Activated CD4-positive, alpha-beta T cell treated with anti-CD3 and anti-CD28 coated beads, Interleukin-2, amount 10 ng/mL, durations not matched to agents 24 days and 14 days (primary cell): ENCODE measurements around the gene DNALI1. TPM values are rescaled to one million over a fixed set of nuclear protein-coding genes. Genes with fewer than 3 reads are reported as not detected.
A peak's percentile ranks its signal among the peaks of the same experiment; 100 is the strongest.
"Not testable (repeated sequence)": the region's sequence is repeated elsewhere in the genome, so short reads cannot be mapped to it uniquely, and the experiment has no call there.

Experiments used
- DNase-seq: peaks from one replicate; pipeline ENCODE4 v3.0.0; 2022
- H3K27ac Mint-ChIP-seq: one replicate; pipeline ENCODE4 v1.8.0; 2022; ENCODE audit warnings: mild to moderate bottlenecking, mixed read lengths
- H3K27me3 Mint-ChIP-seq: one replicate; pipeline ENCODE4 v1.8.0; 2022; ENCODE audit warnings: mixed read lengths
- H3K36me3 Mint-ChIP-seq: one replicate; pipeline ENCODE4 v1.8.0; 2022; ENCODE audit warnings: low read depth, mild to moderate bottlenecking, mixed read lengths
- H3K4me1 Mint-ChIP-seq: one replicate; pipeline ENCODE4 v1.8.0; 2021; ENCODE audit warnings: mixed read lengths
- H3K4me3 Mint-ChIP-seq: one replicate; pipeline ENCODE4 v1.8.0; 2022; ENCODE audit warnings: mild to moderate bottlenecking, moderate library complexity, mixed read lengths
- H3K9me3 Mint-ChIP-seq: one replicate; pipeline ENCODE4 v1.8.0; 2021; ENCODE audit warnings: mixed read lengths
- intact Hi-C: fragments of 100-400 bp; cut with micrococcal nuclease; formaldehyde crosslinking; loops from one replicate; pipeline ENCODE4 v1.15.1; 2023
- total RNA-seq: library from RNA; stranded (reverse); gene quantifications from 2 replicates; pipeline ENCODE4 v1.2.3, GENCODE V29; 2022

DNALI1 gene
- total RNA-seq = not detected in 2 replicates

DNA sequence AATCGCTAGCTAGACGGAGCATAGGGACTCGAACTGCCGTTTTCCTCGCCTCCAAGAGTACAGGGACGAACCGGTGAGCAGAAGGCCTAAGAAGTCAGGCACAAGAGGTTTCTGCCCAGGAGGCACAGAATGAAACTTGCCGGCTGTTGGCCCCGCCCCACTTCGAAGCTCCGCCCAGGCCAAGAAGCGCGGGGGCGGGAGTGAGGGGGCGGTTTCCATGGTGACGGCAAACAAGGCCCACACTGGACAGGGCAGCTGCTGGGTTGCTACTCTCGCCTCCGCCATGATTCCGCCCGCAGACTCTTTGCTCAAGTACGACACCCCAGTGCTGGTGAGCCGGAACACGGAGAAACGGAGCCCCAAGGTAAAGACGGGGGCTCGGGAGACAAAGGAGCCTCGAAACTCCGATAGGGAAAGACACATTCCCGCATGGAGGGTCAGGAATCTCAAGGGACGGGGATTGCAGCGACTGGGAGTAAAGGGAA, at the start of gene DNALI1:
Gene DNALI1, plus strand, starts transcription at position 229 of the 485 bp plus-strand sequence. Its CDS starts 55 bp downstream, at position 284.
- H3K27me3 Mint-ChIP-seq = no peaks in the 10 kb centered on the region
- peak; percentile 81 for DNase-seq
- H3K27ac Mint-ChIP-seq = peak within 1 kb of the TSS; percentile 26
- peaks cover 34% of the 10 kb centered on the region for H3K4me1 Mint-ChIP-seq
- H3K36me3 Mint-ChIP-seq = peaks cover 18% of the 10 kb centered on the region
- peaks cover 4% of the 10 kb centered on the region for H3K9me3 Mint-ChIP-seq
- no peak within 1 kb of the TSS for H3K4me3 Mint-ChIP-seq
- intact Hi-C loops = no loop called here

DNA sequence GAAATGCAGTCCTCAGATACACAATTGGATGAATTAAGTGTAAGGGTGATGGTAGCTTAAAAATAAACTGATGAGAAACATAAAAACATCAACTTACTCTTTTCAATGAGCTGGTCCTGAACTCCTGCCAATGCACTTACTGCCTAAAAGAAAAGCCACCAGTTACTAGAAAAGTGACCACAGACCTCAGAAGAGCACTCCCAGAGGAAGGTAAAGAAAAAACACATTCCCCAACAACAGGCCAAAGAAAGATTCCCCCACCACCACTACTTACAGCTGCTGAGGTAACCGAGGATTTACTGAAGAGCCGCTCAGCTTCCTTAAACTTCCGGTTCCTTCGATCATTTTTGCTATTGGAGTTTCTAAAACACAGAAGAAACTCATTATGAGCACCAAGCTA, 47.6 kb upstream of the DNALI1 start:
- Mint-ChIP-seq H3K9me3 (no peaks in the 10 kb centered on the region), H3K27me3 (no peaks in the 10 kb centered on the region), H3K4me3 (no peak overlapping the region), H3K4me1 (peaks cover 32% of the 10 kb centered on the region), H3K36me3 (peaks cover 56% of the 10 kb centered on the region), H3K27ac (peak overlapping the region; percentile 26)
- DNase-seq = no peak
- intact Hi-C loops = no loop called here

DNA sequence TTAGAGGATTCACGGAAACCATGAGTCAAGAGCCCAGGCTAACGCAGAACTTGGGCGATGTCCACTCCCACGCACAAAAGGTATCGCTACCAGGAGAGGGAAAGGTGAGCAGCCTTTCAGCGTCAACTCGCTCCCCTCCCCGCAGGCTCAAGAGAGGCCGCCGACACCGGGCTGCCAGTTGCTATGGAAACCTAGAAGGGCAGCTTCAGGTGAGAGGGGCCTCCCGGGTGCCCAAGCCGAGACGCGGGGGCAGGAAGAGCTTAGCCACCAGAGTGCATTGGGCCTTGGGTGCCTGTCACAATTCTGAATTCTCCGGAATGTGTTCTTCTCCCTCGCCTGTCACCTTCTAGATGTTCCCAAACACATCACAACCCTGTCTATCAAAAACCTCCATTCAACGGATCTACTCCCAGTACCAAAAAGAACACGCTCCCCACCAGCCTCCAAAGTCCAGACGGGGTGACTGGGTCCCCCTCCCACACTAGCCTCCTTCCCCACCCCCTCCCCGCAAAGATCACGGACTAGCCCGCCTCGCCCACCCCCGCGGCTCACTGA, 42.9 kb upstream of the DNALI1 start:
- Mint-ChIP-seq H3K36me3 (peaks cover 34% of the 10 kb centered on the region), H3K4me3 (peak overlapping the region; percentile 98), H3K9me3 (no peaks in the 10 kb centered on the region), H3K4me1 (peaks cover 38% of the 10 kb centered on the region), H3K27me3 (no peaks in the 10 kb centered on the region), H3K27ac (peak overlapping the region; percentile 96)
- DNase-seq = peak; percentile 85
- intact Hi-C loops = loop anchor here (1.0 to 2.0 kb wide), 3 partner anchors 35 to 176 kb away; partner anchors contain the start of gene SNIP1

- Mint-ChIP-seq H3K4me1 (peaks cover 39% of the 10 kb centered on the region), H3K4me3 (peak within 1 kb of the TSS; percentile 98), H3K9me3 (no peaks in the 10 kb centered on the region), H3K27ac (peak within 1 kb of the TSS; percentile 97), H3K27me3 (no peaks in the 10 kb centered on the region), H3K36me3 (peaks cover 28% of the 10 kb centered on the region)
- peak; percentile 96 for DNase-seq
- intact Hi-C loops = loop anchor here (1.0 to 2.0 kb wide), 3 partner anchors 35 to 176 kb away; partner anchors contain the start of gene SNIP1
Observed at GRCh38 chr1:37514350-37515184, 42.2 kb upstream of the DNALI1 start, which contains the start of gene MEAF6. MEAF6 (minus strand) TSS chr1:37514766; CDS start chr1:37514746, 20 bp downstream.

DNA sequence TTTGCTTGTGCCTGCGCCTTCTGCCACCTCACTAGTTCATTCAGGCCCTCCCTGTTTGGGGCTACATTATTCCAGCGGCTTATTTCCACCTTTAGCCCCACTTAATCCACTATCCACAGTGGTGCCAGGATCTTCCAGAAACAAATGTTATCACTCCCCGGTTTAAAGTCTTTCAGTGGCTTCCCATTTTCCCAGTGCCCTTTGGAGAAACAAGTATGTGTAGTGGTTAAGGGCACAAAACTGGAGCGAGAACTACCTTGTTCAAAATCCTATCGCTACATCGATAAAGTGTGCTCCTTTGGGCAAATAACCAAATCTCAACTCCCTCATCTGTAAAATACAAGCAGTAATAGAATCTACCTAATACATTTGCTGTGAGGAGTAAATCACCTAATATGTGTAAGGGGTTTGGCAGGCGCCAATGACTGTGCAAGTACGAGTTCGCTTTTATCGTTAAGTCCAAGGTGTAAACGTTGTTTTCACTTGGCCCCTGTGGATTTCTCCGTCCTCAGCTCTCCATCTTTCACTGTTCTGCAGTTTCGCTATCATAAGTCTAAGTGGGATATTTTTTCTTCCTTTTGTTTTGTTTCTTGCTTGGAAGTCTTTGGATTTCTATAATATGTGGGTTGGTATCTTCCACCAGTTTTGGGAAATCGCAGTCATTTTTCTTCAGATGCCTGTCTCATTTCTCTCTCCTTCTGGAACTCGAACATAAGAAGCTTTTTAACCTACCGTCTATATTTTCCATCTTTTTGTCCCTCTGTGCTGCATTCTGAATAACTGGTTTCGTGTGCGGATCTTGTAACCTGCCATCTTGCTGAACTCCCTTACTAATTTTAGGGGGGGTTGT, 41.3 kb upstream of the DNALI1 start:
- peaks cover 28% of the 10 kb centered on the region for H3K36me3 Mint-ChIP-seq
- intact Hi-C loops = loop anchor here (2.0 kb wide), 1 partner anchor 39 kb away; the partner anchor contains the start of gene SNIP1
- DNase-seq = no peak
- H3K9me3 Mint-ChIP-seq = no peaks in the 10 kb centered on the region
- peak overlapping the region; percentile 97 for H3K27ac Mint-ChIP-seq
- peak overlapping the region; percentile 94 for H3K4me3 Mint-ChIP-seq
- peaks cover 42% of the 10 kb centered on the region for H3K4me1 Mint-ChIP-seq
- H3K27me3 Mint-ChIP-seq = no peaks in the 10 kb centered on the region

DNA sequence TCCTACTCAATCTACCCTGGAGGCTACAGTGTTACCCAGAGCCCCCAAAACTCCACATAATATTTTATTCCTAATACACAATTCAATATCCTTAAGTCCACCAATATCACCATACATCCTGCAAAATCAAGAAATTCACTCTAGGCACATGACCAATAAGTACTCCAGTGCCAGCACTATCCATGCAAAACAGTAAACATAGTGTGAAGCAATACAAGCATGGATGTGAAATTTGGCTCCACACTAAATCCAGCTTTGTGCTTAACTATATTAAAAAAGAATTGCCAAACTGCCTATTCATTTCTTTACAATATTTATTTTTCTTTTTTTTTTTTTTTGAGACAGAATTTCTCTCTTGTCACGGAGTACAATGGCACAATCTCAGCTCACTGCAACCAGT, 39.2 kb upstream of the DNALI1 start:
- no peak overlapping the region for H3K27ac Mint-ChIP-seq
- H3K27me3 Mint-ChIP-seq = no peaks in the 10 kb centered on the region
- H3K4me3 Mint-ChIP-seq = no peak overlapping the region
- DNase-seq = no peak
- intact Hi-C loops = no loop called here
- H3K36me3 Mint-ChIP-seq = peaks cover 14% of the 10 kb centered on the region
- H3K4me1 Mint-ChIP-seq = peaks cover 31% of the 10 kb centered on the region
- no peaks in the 10 kb centered on the region for H3K9me3 Mint-ChIP-seq

DNA sequence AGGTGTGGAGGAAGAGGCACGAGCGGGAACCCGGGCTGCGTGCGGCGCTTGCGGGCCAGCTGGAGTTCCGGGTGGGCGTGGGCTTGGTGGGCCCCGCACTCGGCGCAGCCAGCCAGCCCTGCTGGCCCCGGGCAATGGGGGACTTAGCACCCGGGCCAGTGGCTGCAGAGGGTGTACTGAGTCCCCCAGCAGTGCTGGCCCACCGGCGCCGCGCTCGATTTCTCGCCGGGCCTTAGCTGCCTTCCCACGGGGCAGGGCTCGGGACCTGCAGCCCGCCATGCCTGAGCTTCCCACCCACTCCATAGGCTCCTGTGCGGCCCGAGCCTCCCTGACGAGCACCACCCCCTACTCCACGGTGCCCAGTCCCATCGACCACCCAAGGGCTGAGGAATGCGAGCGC, 38.5 kb upstream of the DNALI1 start:
- H3K4me3 Mint-ChIP-seq, H3K27ac Mint-ChIP-seq, H3K9me3 Mint-ChIP-seq, DNase-seq, H3K27me3 Mint-ChIP-seq, intact Hi-C loops: not testable (repeated sequence)
- Mint-ChIP-seq H3K36me3 (peaks cover 14% of the 10 kb centered on the region), H3K4me1 (peaks cover 28% of the 10 kb centered on the region)

DNA sequence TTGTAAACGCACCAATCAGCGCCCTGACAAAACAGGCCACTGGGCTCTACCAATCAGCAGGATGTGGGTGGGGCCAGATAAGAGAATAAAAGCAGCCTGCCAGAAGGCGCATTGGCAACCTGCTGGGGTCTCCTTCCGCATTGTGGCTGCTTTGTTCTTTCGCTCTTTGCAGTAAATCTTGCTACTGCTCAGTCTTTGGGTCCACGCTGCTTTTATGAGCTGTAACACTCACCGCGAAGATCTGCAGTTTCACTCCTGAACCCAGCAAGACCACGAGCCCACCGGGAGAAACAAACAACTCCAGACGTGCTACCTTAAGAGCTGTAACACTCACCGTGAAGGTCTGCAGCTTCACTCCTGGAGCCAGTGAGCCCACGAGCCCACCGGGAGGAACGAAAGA, 37.8 kb upstream of the DNALI1 start:
- intact Hi-C loops = not testable (repeated sequence)
- H3K27ac Mint-ChIP-seq = peak overlapping the region; percentile 85
- DNase-seq = peak; percentile 76

GRCh38 chr1:37519613-37520012, 37.1 kb upstream of the DNALI1 start:
- H3K27ac Mint-ChIP-seq = peak overlapping the region; percentile 85
- H3K4me1 Mint-ChIP-seq = peaks cover 21% of the 10 kb centered on the region
- peaks cover 7% of the 10 kb centered on the region for H3K9me3 Mint-ChIP-seq
- DNase-seq = no peak
- intact Hi-C loops = no loop called here
- peak overlapping the region; percentile 83 for H3K4me3 Mint-ChIP-seq
- H3K36me3 Mint-ChIP-seq = peaks cover 9% of the 10 kb centered on the region
- H3K27me3 Mint-ChIP-seq = no peaks in the 10 kb centered on the region

More for the DNA sequence above, 37.8 kb upstream of the DNALI1 start:
- Mint-ChIP-seq H3K4me1 (peaks cover 22% of the 10 kb centered on the region), H3K36me3 (peaks cover 11% of the 10 kb centered on the region), H3K4me3 (peak overlapping the region; percentile 83)
- H3K9me3 Mint-ChIP-seq, H3K27me3 Mint-ChIP-seq: not testable (repeated sequence)

DNA sequence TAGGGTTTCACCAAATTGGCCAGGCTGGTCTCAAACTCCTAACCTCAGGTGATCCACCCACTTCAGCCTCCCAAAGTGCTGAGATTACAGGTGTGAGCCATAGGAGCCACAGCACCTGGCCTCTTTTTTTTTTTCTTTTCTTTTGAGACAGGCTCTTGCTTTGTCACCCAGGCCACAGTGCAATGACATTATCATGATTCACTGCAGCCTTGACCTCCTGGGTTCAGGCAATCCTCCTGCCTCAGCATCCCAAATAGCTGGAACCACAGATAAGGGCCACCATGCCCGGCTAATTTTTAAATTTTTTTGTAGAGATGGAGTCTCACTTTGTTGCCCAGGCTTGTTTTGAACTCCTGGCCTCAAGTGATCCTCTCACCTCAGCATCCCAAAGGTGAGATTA, 26.9 kb upstream of the DNALI1 start:
- intact Hi-C loops, H3K27me3 Mint-ChIP-seq, DNase-seq, H3K4me3 Mint-ChIP-seq, H3K4me1 Mint-ChIP-seq, H3K9me3 Mint-ChIP-seq, H3K36me3 Mint-ChIP-seq, H3K27ac Mint-ChIP-seq: not testable (repeated sequence)

DNA sequence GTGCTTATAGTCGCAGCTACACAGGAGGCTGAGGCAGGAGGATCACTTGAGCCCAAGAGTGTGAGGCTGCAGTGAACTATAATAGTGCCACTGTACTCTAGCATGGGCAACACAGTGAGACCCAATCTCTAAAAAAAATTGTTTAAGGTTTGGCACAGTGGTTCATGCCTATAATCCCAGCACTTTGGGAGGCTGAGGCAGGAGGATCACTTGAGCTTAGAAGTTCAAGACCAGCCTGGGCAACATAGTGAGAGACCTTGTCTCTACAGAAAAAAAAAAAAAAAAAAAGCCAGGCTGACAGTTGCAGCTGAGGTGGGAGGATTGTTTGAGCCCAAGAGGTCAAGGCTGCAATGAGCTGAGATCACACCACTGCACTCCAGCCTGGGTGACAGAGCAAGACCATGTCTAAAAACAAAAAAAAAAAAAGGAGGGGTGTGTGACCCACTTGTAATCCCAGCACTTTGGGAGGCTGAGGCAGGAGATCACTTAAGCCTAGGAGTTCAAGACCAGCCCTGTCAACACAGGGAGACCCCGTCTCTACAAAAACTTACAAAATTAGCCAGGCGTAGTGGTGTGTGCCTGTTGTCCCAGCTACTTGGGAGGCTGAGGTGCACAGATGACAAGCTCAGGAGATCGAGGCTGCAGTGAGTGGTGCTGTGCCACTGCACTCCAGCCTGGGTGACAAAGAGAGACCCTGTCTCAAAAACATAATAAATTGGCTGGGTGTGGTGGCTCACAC, 24.2 kb upstream of the DNALI1 start:
- DNase-seq, H3K27me3 Mint-ChIP-seq, H3K4me1 Mint-ChIP-seq, H3K4me3 Mint-ChIP-seq, H3K27ac Mint-ChIP-seq, intact Hi-C loops, H3K9me3 Mint-ChIP-seq: not testable (repeated sequence)
- peaks cover 28% of the 10 kb centered on the region for H3K36me3 Mint-ChIP-seq

DNA sequence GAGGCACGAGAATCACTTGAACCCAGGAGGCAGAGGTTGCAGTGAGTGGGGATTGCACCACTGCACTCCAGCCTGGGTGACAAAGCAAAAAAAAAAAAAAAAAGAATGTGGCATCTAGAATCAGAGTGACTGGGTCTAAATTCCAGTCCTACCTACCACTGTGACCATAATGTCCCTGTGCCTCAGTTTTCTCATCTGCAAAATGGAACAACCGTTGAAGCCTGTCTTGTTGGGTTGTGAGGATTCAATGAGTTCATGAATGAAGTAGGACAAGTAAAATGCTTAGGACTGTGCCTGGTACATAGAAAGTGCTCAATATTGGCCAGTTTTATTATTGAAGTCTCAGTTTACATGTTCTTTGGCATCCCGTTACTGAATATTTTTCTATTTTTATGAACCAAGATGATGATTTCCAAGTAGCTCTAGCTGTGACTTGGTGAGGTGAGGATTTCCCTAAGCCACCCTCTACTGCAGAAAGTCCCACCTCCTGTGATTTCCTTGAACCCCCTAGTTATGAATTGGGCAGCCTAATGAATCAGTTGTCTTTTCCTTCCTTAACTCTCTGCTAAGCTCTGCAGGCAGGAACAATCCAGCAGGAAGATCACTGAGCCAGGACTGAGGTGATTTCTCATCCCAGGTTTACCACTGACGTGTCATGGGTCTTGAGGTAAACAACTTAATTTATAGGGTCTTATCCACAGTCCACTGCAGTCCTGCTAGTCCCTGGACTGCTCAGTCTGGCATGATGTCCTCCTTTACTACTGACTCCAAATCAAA, 23.2 kb upstream of the DNALI1 start:
- intact Hi-C loops = no loop called here
- DNase-seq = no peak
- Mint-ChIP-seq H3K4me1 (peaks cover 7% of the 10 kb centered on the region), H3K4me3 (no peak overlapping the region), H3K36me3 (peaks cover 35% of the 10 kb centered on the region), H3K9me3 (no peaks in the 10 kb centered on the region), H3K27me3 (no peaks in the 10 kb centered on the region), H3K27ac (no peak overlapping the region)
